ENCODE results near the gene SKIC3. TPM values are rescaled to one million over a fixed set of nuclear protein-coding genes. Genes with fewer than 3 reads are reported as not detected.
A peak's percentile ranks its signal among the peaks of the same experiment; 100 is the strongest.

The SKIC3 gene
- total and polyA plus RNA-seq, 2 of the 13 experiments (the other 11 are each of a cell fraction or from before 2014, with no cell fraction given): 36.9 to 61.5 TPM

DNA sequence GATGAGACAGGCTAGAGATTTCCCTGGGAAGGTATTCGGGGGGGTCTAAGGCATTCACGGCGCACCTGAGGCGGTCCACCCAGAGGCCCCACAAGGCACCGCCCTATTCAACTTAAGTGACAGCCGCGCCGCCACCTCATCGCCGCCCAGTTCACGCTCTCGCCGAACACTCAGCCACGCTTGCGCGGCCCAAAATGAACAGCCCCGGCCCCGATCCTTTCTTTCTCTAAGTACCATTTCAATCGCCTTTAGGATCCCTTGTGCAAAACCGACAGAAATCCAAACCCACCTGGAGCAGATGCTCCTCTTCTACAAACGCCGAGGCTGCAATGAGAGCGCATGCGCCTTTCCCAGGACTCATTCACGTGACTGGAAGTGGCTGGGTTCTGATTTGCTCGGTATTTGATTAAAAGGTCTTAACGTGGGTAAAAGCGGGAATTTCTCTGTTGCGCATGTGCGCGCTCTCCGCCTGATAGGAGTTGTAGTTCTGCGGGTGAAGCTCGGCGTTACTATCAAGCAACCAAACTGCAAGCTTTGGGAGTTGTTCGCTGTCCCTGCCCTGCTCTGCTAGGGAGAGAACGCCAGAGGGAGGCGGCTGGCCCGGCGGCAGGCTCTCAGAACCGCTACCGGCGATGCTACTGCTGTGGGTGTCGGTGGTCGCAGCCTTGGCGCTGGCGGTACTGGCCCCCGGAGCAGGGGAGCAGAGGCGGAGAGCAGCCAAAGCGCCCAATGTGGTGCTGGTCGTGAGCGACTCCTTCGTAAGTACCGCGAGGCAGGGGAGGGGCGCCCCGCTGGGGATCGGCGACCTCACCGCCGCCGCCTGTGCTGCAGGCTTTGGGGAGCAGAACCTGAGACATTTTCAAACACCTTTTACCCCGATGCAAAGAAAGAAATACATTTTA is at the start of gene SKIC3, which contains the start of gene ARSK (continued):
- peak; percentile 73; the same call in 1 of the 3 replicates for TF ChIP-seq MXI1 (IDR thresholded peaks at IDR 0.05; ENCODE audit: borderline replicate concordance, low read depth, low read length)
- TF ChIP-seq KAT8 (CRISPR knock-in tag; IDR thresholded peaks at IDR 0.05): peak; percentile 90
- TF ChIP-seq, protein P1, sequence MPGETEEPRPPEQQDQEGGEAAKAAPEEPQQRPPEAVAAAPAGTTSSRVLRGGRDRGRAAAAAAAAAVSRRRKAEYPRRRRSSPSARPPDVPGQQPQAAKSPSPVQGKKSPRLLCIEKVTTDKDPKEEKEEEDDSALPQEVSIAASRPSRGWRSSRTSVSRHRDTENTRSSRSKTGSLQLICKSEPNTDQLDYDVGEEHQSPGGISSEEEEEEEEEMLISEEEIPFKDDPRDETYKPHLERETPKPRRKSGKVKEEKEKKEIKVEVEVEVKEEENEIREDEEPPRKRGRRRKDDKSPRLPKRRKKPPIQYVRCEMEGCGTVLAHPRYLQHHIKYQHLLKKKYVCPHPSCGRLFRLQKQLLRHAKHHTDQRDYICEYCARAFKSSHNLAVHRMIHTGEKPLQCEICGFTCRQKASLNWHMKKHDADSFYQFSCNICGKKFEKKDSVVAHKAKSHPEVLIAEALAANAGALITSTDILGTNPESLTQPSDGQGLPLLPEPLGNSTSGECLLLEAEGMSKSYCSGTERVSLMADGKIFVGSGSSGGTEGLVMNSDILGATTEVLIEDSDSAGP (CRISPR knock-in tag; IDR thresholded peaks at IDR 0.05; ENCODE audit: borderline replicate concordance): peak; percentile 89; the same call in 1 of the 2 replicates
- TF ChIP-seq, protein P2, sequence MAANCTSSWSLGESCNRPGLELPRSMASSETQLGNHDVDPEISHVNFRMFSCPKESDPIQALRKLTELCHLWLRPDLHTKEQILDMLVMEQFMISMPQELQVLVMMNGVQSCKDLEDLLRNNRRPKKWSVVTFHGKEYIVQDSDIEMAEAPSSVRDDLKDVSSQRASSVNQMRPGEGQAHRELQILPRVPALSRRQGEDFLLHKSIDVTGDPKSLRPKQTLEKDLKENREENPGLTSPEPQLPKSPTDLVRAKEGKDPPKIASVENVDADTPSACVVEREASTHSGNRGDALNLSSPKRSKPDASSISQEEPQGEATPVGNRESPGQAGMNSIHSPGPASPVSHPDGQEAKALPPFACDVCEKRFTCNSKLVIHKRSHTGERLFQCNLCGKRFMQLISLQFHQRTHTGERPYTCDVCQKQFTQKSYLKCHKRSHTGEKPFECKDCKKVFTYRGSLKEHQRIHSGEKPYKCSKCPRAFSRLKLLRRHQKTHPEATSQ (CRISPR knock-in tag; IDR thresholded peaks at IDR 0.05; ENCODE audit: borderline replicate concordance): peak; percentile 91
- TF ChIP-seq ZNF607 (CRISPR knock-in tag; IDR thresholded peaks at IDR 0.05; ENCODE audit: borderline replicate concordance): peak; percentile 74; the same call in 1 of the 2 replicates
- no peak for TF ChIP-seq FLYWCH1 (CRISPR knock-in tag; IDR thresholded peaks at IDR 0.05)
- TF ChIP-seq, protein P3, sequence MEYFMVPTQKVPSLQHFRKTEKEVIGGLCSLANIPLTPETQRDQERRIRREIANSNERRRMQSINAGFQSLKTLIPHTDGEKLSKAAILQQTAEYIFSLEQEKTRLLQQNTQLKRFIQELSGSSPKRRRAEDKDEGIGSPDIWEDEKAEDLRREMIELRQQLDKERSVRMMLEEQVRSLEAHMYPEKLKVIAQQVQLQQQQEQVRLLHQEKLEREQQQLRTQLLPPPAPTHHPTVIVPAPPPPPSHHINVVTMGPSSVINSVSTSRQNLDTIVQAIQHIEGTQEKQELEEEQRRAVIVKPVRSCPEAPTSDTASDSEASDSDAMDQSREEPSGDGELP (IDR thresholded peaks at IDR 0.05; ENCODE audit: borderline replicate concordance, low read depth): no peak; the same call in 1 of the 2 replicates
- no peak for TF ChIP-seq IKZF1 (IDR thresholded peaks at IDR 0.05)
- TF ChIP-seq THAP11 (CRISPR knock-in tag; IDR thresholded peaks at IDR 0.05): peak; percentile 97
- TF ChIP-seq, protein P4, sequence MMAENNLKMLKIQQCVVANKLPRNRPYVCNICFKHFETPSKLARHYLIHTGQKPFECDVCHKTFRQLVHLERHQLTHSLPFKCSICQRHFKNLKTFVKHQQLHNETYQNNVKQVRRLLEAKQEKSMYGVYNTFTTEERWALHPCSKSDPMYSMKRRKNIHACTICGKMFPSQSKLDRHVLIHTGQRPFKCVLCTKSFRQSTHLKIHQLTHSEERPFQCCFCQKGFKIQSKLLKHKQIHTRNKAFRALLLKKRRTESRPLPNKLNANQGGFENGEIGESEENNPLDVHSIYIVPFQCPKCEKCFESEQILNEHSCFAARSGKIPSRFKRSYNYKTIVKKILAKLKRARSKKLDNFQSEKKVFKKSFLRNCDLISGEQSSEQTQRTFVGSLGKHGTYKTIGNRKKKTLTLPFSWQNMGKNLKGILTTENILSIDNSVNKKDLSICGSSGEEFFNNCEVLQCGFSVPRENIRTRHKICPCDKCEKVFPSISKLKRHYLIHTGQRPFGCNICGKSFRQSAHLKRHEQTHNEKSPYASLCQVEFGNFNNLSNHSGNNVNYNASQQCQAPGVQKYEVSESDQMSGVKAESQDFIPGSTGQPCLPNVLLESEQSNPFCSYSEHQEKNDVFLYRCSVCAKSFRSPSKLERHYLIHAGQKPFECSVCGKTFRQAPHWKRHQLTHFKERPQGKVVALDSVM (CRISPR knock-in tag; IDR thresholded peaks at IDR 0.05): no peak
- peak; percentile 39; the same call in 1 of the 2 replicates for TF ChIP-seq SALL1 (CRISPR knock-in tag; IDR thresholded peaks at IDR 0.05)
- 0 out of 2 replicates have a peak, but pooled peaks have one; percentile 19 for TF ChIP-seq ZMYM3 (CRISPR knock-in tag; IDR thresholded peaks at IDR 0.05)
- TF ChIP-seq CENPX (CRISPR knock-in tag; IDR thresholded peaks at IDR 0.05): no peak
- no peak; the same call in 1 of the 2 replicates for TF ChIP-seq FOXO1 (CRISPR knock-in tag; IDR thresholded peaks at IDR 0.05)
- TF ChIP-seq, protein P5, sequence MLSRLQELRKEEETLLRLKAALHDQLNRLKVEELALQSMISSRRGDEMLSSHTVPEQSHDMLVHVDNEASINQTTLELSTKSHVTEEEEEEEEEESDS (CRISPR knock-in tag; IDR thresholded peaks at IDR 0.05; ENCODE audit: borderline replicate concordance): peak; percentile 81
- TF ChIP-seq KAT7 (CRISPR knock-in tag; IDR thresholded peaks at IDR 0.05; ENCODE audit: borderline replicate concordance): peak; percentile 87; the same call in 1 of the 2 replicates
- TF ChIP-seq, protein P6, sequence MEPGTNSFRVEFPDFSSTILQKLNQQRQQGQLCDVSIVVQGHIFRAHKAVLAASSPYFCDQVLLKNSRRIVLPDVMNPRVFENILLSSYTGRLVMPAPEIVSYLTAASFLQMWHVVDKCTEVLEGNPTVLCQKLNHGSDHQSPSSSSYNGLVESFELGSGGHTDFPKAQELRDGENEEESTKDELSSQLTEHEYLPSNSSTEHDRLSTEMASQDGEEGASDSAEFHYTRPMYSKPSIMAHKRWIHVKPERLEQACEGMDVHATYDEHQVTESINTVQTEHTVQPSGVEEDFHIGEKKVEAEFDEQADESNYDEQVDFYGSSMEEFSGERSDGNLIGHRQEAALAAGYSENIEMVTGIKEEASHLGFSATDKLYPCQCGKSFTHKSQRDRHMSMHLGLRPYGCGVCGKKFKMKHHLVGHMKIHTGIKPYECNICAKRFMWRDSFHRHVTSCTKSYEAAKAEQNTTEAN (CRISPR knock-in tag; conservative IDR thresholded peaks at IDR 0.05): peak; percentile 52; the same call in 1 of the 2 replicates
